ENCODE measurements around the gene WDFY3.

The WDFY3 gene

DNA sequence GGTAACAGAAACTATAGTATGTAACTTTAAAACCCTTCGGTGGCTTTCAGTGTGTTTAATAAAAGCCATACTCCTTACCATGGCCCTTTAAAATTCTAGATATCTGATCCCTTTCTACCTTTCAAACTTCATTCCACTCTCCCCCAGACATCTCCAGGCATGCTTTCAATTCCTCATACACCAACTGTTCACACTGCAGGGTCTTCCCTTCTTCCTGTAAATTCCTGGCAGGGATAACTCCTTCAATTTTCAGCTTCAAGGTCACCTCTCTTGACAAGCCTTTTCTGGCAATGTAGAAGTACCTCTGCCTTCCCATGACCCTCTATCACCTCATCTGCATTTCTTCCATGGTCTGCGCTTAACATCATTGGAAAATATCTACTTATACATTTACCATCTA lies 60.8 kb downstream of the WDFY3 start:
- DNase-seq (ENCODE audit: low read depth): no peak

DNA sequence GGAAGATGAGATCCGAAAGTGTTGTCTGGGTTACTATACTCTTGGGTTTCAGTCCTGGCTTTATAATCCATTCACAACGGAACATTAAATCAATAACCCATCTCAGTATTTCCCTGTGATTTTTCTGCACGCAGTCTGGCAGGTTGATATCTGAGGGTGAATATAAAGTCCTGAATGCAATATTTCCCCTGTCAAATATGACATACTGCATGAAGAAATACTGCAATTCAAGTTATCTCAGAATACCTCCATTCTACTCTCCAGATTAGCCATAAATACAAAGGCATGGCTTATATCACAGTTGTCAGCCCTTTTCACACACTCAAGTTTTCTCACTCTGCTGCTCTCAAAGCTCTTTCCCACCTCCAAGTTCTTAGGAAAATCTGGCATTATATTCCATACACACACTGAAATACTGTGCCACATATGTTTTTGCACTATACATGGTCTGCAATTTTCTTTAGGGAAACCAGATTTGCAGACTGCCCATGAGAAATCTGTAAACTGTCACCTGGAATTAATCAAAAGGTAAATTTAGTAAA lies 64.7 kb downstream of the WDFY3 start:
- DNase-seq (ENCODE audit: low read depth): no peak

DNA sequence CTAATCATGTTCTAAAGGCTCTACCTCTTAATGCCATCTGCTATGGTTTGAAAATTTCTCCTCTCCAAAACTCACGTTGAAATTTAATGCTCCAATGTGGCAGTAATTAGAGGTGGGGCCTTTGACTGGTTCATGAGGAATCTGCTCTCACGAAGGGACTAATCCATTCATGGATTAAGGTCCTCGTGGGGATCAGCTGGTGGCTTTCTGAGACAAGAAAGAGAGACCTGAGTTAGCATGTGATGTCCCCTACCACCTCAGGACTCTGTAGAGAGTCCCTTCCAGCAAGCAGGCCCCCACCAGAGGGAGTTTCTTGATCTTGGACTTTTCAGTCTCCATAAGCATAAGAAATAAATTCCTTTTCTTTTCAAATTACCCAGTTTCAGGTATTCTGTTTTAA lies 65.3 kb downstream of the WDFY3 start:
- no peak for DNase-seq (ENCODE audit: low read depth)

DNA sequence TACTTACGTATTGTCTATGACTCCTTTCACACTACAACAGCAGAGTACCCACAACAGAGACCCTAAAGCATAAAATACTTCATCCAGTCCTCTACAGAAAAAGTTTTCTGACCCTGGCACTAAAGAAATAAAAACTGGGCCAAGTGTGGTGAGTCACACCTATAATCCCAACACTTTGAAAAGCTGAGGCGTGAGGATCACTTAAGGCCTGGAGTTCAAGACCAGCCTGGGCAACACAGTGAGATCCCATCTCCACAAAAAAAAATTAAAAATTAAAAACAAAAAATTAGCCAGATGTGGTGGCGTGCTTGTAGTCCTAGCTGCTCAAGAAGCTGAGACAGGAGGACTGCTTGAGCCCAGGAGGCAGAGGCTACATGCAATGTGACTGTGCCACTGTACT lies 66.9 kb downstream of the WDFY3 start:
- no peak for DNase-seq (ENCODE audit: low read depth)

DNA sequence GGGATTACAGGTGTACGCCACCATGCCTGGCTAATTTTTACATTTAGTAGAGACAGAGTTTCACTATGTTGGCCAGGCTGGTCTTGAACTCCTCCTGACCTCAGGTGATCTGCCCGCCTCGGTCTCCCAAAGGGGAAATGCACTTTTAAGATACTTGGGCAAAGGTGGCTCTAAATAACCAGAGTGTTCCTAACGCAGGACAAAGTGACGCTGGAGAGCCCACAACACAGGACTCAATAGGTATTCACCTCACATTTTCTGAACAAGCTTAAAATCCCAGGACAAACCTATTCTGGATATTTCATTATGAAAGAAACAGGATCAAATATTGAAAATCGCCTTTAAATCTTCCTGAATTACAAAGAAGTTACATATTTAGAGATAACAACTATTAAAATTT lies 69.0 kb downstream of the WDFY3 start:
- no peak for DNase-seq (ENCODE audit: low read depth)

DNA sequence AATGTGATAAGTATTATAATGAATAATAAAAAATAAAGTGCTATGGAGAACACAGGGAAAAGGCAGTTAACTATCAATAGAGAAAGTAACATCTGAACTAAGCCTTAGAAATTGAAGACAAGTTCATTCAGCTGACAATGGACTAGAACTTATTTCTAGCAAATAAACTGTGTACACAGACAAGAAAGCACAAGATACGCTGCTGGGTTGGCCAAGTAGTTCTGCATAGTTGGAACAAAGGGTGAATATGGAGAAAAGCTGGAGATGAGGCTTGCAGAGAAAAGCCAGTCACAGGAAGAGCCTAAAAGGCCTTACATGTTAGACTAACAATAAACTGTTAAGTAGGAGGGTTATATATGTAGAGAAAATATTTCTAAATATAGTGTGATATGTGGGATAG lies 71.2 kb downstream of the WDFY3 start:
- no peak for DNase-seq (ENCODE audit: low read depth)

DNA sequence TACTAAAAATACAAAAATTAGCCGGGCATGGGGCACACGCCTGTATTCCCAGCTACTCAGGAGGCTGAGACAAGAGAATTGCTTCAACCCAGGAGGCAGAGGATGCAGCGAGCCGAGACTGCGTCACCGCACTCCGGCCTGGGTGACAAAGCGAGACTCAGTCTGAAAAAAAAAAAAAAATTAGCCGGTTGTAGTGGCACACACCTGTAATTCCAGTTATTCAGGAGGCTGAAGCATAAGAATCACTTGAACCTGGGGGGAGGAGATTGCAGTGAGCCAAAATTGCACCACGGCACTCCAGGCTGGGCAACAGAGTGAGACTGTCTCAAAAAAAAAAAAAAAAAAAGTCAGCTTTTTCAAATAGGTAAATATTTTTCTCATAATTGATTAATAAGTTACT lies 71.9 kb downstream of the WDFY3 start:
- DNase-seq (ENCODE audit: low read depth): no peak

DNA sequence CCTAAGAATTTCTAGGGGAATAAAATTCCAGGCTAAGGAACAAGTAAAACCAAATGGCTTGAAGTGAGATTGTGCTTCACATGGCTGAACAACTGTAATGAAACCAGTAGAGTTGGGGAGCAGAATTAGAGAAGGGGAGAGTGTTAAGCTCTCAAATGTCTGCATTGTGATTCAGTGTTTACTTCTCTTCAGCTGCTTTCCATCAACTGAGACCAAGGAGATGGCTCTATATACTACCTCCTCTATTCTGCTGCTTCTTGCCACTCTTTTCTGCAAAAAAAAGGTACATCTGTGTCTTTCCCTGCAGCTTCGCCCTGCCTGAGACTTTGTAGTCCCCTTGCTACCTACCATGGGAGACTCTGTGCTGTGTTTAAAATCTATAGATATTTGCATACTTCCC lies 73.5 kb downstream of the WDFY3 start:
- no peak for DNase-seq (ENCODE audit: low read depth)

DNA sequence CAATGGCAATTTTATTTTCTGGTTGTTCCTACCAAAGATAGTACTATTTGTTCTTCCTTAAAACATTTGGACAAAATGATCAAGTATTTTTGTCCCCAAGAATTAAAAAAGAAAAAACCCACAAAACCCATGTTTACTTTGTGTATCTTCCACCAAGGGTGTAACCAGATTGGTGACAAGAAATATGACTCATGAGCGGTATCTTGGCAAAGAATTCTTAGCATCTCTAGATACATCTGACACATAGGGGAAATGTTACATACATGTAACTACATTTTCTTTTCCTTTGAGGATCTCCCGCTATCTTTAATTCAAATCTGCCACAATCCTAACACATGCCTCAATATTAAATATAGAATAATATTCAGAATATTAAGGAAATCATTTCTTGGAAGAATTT lies 78.7 kb downstream of the WDFY3 start:
- DNase-seq (ENCODE audit: low read depth): no peak

DNA sequence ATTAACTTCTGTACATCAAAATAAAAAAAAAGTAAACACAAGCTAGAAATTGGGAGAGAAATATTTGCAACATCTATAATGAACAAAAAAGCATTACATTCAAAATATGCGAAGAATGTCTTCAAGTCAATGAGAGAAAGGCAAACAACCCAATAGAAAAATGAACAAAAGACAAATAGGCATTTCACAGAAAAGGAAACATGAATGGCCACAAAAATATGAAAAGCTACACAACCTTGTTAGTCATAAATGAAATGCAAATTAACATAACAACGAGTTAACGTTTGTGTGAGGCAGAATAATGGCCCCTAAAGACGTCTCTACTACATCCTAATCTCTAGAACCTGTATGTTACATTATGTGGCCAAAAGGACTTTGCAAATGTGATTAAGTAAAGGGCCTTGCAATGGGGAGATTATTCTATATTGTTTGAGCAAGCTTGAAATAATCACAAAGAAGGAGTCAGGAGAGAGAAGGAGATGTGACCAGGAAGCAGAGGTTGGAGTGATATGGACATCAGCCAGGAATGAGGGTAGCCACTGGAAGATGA lies 86.8 kb downstream of the WDFY3 start:
- DNase-seq (ENCODE audit: low read depth): no peak

DNA sequence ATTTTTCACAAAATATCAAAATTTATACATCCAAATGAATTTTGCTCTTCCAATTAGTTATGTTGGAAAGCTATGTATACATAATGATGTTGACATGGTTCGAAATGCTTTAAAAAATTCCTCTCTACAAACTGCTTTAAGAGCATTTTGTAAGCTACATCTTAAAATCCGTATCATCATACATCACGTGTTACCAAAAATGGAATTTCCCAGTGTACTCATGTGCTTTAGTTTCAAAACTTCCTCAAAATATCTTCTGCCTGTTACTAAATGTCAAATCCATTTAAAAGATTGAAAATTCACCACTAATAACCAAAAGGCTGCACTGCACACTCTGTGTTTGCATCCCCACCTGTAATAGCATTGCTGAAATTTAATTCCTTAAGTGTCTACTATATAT lies 87.9 kb downstream of the WDFY3 start:
- DNase-seq (ENCODE audit: low read depth): no peak

DNA sequence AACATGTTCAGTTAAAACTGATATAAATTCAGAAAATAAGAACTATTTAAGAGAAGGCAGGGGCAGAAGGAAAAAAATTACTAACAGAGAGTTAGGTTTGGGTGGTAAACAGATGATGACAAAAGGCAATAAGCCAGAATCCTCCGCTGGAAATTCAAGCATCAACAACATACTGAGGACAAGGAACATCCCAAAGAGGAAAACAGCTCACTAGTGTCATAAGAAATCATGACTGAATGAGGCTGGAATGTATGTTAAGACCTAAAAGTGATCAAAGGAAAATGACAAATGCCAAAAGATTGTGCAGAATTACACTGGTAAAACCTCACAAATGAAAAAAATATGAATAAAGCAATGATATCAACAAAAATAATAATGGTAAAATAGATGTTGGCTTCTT lies 88.4 kb downstream of the WDFY3 start:
- DNase-seq (ENCODE audit: low read depth): no peak

DNA sequence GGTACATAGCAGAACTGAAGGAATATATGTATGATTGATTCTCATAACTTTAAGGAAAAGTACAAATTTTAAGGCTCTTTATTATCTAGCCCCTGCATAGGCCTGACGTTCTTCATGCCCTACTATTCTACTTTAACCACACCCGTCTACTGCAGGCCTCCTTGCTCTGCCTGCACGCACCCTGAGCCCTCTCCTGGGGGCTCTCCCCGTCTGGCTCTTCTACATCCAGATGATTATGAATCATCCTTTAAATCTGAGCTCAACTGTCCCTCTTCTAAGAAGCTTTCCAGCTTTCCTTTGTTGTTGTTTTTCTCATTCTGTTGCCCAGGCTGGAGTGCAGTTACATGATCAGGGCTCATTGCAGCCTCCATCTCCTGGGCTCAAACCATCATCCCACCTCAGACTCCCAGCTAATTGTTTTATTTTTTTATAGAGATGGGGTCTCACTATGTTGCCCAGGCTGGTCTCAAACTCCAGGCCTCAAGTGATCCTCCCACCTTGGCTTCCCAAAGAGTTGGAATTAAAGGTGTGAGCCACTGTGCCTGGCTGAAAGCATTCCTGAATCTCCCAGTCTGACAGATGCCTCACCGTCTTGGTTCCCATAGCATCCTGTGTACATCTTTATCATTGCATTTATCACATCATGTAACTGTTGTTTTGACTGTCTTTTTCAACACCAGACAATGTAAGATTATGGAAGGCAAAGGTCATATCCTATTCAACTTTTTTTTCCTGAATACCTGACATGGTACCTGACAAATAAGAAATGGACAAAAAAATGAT lies 89.2 kb downstream of the WDFY3 start:
- no peak for DNase-seq (ENCODE audit: low read depth)

DNA sequence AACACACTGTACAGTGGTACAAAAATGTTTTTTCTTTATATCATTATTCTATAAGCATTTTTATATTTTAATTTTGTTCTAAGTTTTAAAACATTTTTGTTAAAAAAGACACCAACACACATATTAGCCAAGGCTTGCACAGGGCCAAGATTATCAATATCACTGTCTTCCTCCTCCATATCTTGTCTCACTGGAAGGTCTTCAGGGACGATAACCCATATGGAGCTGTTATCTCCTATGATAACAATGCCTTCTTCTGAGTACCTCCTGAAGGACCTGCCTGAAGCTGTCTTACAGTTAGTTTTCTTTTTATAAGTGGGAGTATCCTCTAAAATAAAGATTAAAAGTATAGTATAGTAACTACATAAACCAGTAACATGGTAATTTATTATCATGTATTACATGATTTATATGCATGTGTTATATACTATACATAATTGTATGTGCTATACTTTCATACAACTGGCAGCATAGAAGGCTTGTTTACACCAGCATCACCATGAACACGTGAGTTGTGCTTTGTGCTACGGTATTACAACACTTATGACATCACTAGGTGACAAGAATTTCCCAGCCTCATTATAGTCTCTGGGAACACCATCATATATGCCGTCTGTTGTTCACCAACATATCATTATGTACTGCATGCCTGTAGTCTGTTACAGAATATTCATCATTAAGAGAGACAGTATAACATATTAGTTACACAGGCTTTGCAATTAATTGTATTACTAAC lies 90.7 kb downstream of the WDFY3 start:
- DNase-seq (ENCODE audit: low read depth): no peak

DNA sequence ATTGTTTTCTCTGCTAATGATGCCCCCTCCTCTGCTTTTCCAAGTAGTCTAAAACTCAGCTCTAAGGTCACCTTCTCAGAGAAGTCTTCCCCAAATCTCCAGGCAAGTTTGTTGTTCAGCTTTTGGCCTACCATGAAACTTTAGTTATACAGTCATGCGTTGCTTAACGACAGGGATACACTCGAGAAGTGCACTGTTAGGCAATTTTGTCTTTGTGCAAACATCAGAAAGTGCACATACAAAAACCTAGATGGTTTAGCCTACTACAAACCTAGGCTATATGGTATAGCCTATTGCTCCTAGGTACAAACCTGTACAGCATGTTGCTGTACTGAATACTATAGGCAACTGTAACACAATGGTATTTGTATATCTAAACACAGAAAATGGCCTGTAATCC lies 91.9 kb downstream of the WDFY3 start:
- DNase-seq (ENCODE audit: low read depth): no peak

DNA sequence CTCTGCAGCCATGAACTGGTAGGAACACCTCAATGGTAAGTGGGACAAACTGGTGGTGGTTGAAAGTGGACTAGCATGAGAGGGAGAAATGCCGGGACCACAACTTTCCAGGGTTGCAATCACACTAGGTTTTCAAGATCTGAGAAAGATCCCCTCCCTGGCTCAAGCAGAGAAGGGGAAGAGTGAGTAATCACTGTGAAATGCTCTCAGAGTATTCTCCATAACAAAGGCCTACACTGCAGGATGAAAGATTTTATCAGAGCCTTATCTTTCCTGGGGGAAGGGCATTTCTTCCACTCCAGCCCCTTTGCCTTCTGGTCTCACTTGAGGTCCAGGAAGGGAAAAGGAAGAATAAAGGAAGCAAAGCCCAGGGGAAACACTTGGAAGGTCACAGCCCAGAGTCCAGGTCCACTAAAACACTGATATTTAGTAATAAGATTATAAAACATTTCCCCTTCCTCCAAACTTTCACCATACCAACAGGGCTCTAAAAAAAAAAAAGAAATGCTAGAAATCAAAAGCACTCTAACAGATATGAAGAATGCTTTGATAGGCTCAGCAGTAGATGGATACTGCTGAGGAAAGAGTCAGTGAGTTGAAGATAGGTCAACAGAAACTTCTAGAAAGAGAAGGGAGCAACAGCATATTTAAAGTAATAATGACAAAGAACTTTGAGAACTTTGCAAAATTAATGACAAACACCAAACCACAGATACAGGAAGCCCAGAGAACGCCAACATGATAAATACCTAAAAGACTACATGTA lies 95.9 kb downstream of the WDFY3 start:
- no peak for DNase-seq (ENCODE audit: low read depth)

DNA sequence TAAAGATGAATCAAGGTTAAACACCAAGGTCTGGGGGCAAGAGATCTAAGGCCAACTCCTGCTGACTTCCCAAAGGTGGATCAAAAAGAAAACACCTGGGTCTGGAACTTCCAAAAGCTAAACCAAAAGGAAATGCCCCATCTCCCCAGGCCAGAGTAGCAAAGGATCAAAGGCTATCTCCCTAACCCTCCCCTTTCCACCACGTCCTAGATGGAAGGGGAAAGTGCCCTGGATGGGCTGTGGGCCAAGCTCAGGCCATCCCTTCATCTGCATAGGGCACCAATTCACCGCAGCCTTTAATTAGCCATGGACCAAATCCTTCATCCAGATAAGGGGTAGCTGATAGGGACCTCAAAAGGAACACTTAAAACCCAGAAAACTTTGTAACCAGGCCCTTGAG lies 100.2 kb downstream of the WDFY3 start:
- no peak for DNase-seq (ENCODE audit: low read depth)

DNA sequence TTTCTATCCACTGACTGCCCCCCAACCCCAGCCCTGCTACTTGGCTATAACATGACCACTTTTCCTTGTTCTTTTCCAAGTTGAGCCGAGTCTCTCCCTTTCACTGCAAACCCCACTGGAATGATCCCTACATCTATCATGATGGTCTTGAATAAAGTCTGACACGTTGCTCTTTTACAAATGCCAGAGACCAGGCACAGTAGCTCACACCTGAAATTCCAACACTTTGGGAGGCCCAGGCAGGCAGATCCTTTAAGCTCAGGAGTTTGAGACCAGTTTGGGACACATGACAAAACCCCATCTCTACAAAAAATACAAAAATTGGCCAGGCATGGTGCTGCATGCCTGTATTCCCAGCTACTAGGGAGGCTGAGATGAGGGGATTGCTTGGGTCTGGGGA lies 100.9 kb downstream of the WDFY3 start:
- DNase-seq (ENCODE audit: low read depth): no peak

DNA sequence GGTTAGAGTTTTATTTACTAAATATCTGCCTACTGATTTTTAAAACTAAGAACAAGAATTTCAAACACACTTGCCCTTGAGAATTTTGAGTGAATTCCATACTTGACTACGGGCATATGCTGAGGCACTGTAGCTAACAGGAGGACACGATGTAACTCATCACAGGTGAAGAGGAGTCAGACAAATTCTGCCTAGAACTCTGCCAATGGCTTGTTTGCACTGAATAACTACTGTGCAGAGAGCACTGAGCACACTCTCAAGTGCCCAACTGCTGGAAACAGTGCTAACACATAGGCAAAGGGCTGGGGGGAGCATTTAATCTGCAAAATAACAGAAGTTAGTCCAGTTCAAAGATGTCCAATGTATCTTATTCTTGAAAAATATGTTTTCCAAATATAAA lies 104.4 kb downstream of the WDFY3 start:
- no peak for DNase-seq (ENCODE audit: low read depth)

DNA sequence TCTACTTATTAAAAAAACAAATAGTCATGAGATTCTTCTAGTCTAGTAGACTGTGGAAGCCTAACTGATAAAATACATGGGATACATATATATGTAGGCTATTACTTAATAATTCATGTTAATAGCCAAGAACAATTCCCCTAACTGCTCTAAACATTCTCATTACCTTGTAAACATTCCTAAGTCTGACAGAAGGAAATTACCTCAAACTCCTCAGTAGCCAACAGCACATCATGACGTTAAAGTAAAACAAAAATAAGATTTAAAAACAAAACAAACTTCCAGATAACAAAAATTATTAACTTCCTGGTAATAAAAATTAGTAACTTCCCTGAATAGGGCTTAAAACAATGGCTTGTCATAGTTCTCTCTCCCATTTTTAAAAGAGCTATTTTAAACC lies 109.2 kb downstream of the WDFY3 start:
- no peak for DNase-seq (ENCODE audit: low read depth)

DNA sequence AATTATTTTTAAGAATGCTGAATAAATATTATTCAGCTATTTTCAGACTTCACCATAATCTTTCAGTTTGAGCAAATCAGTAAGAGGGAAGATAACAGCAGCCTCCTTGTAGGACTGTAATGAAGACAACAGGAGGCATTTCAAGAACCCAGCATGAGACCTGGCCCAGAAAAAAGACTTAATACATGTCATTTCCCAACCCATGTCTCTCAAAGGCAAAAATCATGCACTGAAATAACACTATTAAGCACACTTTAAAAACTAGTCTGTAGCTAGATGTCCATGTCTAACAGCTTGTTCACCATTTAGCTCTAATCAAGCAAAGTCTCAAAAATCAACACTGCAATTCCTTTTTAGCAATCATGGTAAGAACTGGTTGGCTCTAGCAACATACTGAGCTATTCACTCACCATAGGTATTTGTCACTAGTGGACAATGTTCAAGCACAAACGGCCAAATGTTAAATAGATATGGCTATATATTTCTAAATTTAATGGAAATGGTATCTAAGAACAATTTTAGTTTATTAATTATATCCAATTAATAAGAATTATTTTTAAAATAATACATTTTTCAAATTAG lies 109.9 kb downstream of the WDFY3 start:
- DNase-seq (ENCODE audit: low read depth): no peak

DNA sequence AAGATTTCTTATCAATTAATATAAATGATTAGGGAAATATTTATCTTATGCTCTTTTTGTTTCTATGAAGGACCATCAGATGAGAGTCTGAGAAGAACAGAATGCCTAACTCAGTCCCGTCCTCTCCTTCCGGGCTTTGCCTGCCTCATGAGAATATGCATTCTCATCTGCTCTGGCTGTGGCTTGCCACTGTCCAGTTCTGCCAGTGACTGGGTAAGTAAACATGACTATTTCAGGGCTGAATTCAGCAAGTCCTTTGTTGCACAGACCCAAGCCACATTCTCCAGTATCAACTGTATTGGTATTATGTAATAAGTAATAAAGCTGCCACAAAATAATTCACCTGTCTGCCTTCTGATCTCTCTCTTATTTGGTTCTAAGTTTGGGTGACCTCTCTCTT lies 110.7 kb downstream of the WDFY3 start:
- DNase-seq (ENCODE audit: low read depth): no peak
